ENCODE results near the gene CDC42.
"Not testable (repeated sequence)": the region's sequence is repeated elsewhere in the genome, so short reads cannot be mapped to it uniquely, and the experiment has no call there.

CDC42 gene

DNA sequence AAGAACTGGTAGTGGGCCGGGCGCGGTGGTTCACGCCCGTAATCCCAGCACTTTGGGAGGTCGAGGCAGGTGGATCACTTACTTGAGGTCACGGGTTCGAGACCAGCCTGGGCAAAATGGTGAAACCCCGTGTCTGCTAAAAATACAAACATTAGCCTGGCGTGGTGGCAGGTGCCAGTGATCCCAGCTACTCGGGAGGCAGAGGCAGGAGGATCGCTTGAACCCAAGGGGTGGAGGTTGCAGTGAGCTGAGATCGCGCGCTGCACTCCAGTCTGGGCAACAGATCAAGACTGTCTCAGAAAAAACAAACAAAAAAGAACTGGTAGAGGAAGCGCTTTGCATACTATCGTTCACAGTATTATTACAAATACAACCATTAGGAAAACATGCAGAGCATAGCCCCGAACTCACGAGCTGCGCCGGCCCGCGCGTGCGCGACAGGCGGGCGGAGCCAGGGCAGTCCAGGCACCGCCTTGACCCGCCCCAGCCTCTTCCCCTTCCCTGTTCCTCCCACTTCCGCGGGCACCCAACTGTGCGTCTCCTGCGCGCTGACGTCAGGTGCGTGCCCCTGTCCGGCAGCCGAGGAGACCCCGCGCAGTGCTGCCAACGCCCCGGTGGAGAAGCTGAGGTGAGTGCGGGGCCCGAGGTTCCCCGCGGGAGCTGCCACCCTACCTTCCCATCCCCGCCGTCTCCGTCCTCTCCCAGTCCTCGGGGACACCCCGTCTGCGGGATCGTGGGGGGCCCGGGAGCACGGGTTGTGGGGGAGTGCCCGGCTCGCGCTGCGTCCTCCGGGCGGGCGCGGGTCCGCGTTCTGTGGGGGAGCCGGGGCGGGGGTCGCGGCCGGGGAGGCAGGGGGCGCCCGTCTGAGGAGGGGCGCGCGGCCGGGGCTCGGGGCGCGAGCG lies at the start of gene CDC42:
Gene CDC42 (plus strand): TSS at position 595 of the 902 bp plus-strand sequence. CDS start 25,770 bp downstream, outside the sequence.
- DNase-seq: peak; percentile 75

DNA sequence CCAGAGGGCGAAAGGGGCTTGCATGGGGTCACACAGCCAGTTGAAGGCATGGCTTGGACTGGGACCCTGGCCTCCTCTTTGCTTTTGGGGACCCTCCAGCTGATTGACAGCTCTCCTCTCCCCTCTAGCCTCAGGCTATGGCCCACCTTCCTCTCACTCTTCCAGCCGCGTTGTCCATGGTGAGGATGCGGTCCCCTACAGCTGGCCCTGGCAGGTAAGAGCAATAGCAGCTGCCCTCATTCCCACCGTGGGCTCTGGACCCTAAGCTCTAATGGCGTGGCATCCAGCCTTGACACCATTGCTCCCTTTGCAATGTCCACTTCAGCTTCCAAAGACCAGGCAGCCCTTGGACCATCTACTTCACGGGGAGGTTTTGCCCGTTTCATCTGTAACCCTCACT lies 49.6 kb upstream of the CDC42 start:
- not testable (repeated sequence) for DNase-seq

- not testable (repeated sequence) for DNase-seq
Measured at GRCh38 chr1:22003959-22004358, 48.5 kb upstream of the CDC42 start.

- not testable (repeated sequence) for DNase-seq
Measured at GRCh38 chr1:22005261-22006149, 47.0 kb upstream of the CDC42 start.

DNA sequence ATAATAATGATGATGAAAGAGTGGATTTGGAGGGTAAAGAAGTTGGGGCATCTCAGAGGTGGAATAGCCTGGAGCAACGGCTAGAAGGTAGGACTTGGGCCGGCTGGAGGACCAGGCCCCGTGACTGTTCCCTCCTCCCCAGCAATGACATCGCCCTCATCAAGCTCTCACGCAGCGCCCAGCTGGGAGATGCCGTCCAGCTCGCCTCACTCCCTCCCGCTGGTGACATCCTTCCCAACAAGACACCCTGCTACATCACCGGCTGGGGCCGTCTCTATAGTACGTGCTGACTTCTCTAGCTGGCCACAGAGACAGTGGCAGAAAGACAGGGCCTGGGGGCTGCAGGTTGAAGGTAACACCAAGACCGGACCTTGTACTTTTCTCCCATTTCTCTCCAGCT lies 45.8 kb upstream of the CDC42 start:
- not testable (repeated sequence) for DNase-seq

GRCh38 chr1:22007262-22007661 lies 45.2 kb upstream of the CDC42 start:
- DNase-seq: not testable (repeated sequence)

GRCh38 chr1:22009566-22009965 lies 42.9 kb upstream of the CDC42 start:
- DNase-seq: not testable (repeated sequence)

DNA sequence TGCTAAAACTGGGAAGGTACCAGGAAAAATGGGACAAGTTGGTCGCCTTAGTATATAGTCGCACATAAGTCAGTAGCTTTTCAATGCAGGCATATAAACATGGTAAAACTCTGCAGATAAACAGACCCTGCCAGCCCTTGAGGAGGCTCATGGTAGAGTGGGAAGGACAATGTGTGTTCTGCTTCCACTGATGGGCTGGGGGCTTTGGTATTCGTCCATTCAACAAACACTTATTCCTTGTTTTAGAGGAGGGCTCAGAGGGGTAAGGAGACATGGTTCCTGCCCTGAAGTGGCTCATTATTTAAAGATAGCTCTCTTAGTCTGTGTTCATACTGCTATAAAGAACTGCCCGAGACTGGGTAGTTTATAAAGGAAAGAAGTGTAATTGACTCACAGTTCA lies 39.8 kb upstream of the CDC42 start:
- DNase-seq: not testable (repeated sequence)

- not testable (repeated sequence) for DNase-seq
Measured at GRCh38 chr1:22014575-22015206, 37.8 kb upstream of the CDC42 start.

- no peak for DNase-seq
Measured at GRCh38 chr1:22018583-22019559, 33.6 kb upstream of the CDC42 start.

- no peak for DNase-seq
Measured at GRCh38 chr1:22021061-22021460, 31.4 kb upstream of the CDC42 start.

DNA sequence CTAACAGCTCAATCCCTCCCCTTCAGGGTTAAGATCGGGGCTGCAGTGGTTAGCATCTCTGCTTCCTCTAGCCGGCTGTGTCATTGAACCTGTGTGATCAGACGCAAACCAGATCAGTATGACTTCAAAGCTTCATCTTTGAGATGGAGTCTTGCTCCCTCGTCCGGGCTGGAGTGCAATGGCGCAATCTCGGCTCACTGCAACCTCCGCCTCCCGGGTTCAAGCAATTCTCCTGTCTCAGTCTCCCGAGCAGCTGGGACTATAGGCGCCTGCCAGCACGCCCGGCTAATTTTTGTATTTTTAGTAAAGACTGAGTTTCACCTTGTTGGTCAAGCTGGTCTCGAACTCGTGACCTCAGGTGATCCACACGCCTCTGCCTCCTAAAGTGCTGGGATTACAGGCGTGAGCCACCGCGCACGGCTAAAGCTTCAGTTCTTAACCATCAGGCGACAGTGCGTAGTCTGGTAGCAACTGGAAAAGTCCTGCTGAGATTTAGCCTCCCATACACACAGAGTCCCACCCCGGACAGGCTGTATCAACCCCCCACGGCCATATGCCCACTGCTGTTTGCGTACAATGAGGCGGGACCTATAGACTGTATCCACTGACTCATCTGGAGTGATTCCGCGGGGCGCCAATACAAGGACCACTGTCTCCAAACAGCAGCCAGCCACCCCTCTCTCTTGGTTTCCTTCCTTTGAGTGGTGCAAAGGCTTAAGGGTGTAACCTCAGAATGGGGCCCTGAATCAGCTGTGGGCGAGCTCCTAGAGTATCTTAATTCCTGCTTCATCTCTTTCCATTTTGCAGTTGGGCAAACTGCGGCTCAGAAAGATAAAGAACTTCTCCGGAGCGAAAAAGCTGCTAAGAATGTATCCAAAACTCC lies 27.8 kb upstream of the CDC42 start:
- no peak for DNase-seq

DNA sequence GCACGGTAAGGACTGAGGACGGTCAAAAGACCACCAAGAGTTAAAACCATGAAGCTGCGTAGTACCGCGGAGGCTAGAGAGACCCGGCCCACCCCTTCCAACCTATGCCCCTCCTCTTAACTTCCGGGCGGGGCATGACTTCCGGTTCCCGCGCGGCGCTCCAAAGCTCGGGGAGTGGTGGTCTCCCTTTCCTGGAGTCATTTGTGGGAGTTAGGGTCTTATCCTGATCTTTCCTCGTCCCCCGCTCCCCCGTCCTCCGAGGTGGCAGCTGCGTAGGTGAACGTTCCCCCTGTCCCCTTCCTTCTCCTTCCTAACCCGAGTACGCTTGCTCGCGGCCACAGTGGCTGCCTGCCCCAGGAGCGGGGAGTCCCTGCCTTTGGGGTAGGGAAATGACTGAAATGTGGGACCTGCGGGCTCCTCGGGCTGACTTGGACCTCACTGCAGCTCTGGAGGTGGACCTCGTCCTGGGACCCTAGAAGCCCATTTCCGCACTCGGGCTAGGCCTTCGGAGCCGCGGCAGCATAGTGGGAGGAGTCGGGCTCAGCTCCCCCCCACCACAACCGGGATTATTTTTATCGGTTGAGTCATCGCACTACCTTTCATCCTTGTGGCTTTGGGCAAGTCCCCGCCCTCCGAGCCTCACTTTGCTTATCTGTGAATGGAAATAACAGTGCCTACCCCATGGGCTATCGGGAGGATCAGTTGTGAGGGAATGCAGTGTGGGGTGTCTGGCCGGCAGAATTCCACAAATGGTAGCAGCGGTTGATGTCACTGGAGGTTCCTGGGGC lies 26.9 kb upstream of the CDC42 start:
- peak; percentile 80 for DNase-seq

DNA sequence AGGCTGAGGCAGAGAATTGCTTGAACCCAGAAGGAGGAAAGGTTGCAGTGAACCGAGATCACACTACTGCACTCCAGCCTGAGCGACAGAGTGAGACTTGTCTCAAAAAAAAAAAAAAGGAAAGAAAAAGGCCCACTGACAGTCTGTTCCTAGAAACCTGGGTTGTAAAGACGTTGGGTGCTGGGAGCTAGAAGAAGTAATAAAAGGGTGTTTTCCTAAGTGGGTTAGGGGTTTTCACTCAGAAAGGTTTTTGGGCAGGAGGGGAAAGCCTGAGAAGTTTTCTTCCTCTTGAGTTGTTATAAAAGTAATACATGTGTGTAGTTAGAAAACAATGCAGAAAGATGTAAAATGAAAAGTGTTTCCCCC lies 25.6 kb upstream of the CDC42 start:
- DNase-seq: no peak

DNA sequence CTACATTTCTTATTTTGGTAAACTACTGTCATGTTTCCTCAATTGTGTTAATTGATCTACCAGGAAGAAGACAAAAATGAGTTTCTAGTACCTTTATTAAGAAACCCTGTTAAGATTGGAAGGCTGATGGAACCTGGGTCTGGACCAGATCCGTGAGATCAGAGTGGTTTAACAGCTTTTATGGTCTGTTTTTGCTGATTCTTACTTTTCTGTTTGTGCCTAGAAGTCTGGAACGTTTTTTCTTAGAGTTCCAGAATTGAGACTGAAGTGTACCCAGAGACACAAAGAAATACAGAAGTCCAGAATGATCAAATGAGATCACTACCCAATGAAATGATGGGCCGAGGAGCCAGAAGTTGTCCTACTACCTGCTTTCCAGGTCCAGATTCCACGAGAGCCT lies 22.5 kb upstream of the CDC42 start:
- no peak for DNase-seq

DNA sequence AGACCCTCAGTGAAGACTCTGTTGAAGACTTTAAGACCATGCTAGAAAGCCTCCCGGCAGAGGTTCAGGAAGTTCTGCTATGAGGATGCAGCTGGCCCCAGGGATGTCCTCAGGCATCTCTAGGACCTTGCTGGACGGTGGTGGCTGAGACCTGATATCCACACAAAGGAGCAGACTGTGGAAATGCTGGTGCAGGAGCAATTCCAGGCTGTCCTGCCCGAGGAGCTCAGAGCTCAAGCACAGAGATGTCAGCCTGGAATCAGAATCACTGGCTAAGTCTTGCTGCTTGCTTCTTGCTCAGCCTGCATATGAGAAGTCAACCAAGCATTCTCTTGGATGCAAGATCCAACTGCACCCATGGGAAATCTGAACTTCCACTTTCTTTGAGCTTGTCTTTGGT lies 22.0 kb upstream of the CDC42 start:
- no peak for DNase-seq

DNA sequence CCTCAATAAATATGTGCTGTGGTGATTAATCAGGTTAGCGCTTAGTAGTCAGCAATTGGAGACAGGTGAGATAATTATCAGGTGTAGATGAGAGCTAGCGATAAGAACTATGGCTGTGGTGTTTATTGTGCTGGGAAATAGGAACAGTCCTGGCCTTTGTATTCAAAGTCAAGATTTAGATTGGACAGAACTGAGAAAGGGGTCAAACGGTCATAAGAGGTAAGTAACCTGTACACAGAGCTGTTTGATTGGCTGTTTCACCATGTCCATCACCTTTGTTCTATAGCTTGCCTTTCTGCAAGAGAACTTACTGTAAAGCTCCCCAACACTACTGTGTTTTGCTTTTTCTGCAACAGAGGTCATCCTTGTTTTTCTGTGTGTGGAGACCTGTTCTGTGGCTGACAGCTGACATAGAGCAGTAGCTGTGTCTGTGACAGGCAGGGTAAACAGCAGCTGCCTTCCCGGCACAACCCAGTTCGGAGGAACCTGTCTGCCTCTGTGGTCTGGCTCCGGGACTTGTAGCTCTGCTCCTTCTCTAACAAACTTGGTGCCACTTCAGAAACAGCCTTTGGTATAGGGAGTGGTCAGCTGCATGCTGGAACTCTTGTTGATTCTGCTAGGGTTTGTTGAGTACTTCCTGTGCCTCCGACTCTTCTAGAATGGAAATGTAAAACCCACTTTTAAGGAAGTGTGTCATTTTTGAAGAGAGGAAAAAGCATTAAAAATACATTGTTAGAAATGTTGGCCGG lies 21.1 kb upstream of the CDC42 start:
- no peak for DNase-seq

GRCh38 chr1:22034834-22035233 lies 17.7 kb upstream of the CDC42 start:
- DNase-seq: not testable (repeated sequence)

DNA sequence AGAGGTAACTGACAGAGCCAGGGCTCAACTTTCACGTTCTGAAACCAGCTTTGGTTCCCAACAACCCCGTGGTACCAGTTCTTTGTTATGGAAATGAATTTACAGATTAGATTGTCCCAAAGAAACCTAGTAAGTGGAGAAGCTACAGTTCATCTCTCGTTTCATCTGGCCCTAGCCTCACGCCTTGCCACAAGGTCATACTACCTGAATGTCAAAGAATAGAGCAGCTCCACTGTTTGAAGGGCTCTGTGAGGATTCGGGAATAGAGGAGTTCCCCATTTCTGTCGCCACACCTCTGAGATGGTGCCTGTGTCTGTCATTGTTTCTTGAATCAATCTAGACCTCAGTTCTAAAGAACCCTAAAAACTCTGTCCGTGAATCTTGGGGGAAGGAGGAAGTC lies 15.0 kb upstream of the CDC42 start:
- no peak for DNase-seq

Data from NCI-H1436 treated with DMSO at 0.1 percent for 48 hours (cell line).